ENCODE measurements around the gene PTGES.

GRCh38 chr9:129718647-129719046, 34.2 kb downstream of the PTGES start:
- TF ChIP-seq CTCF (IDR thresholded peaks at IDR 0.05), result no peak
- TF ChIP-seq POLR2A (IDR thresholded peaks at IDR 0.05), result no peak

All from heart left ventricle (tissue), 13 donors.